Suppressor macrophage treated with lipopolysaccharide for 1 hour (primary cell): ENCODE data around the gene TECPR2.

ENCODE experiments used
- DNase-seq, 3 donors: peaks; one replicate each; pipeline ENCODE4 v3.0.0-alpha.2; 2020 to 2022

Gene TECPR2

GRCh38 chr14:102335163-102335562 lies 27.6 kb upstream of the TECPR2 start:
- no peak for DNase-seq

- DNase-seq: no peak
Measured at GRCh38 chr14:102338724-102339123, 24.0 kb upstream of the TECPR2 start.

- DNase-seq: no peak
Measured at GRCh38 chr14:102341566-102341965, 21.2 kb upstream of the TECPR2 start.

DNA sequence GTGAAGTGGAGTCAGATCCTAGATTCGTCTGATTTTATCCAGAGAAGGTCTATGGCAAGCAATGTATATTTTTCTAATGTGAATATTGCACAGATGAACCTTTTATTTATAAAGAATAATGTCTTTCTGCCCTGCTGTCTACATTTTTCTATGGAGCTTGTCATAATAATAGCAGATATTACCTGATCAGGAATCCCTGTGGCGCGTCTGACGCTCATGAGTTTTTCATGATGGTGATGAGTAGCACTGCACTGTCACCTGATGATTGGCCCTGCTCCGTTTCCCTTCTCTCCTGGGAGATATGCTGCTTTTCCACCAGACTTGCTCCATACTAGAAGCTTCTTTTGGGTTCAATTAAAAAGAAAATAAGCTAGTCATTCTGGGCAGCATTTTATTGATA lies 20.5 kb upstream of the TECPR2 start:
- no peak for DNase-seq

GRCh38 chr14:102344084-102344483 lies 18.7 kb upstream of the TECPR2 start:
- DNase-seq: no peak

- DNase-seq: no peak
Measured at GRCh38 chr14:102344485-102344884, 18.3 kb upstream of the TECPR2 start.

GRCh38 chr14:102345232-102345631 lies 17.5 kb upstream of the TECPR2 start:
- no peak for DNase-seq

DNA sequence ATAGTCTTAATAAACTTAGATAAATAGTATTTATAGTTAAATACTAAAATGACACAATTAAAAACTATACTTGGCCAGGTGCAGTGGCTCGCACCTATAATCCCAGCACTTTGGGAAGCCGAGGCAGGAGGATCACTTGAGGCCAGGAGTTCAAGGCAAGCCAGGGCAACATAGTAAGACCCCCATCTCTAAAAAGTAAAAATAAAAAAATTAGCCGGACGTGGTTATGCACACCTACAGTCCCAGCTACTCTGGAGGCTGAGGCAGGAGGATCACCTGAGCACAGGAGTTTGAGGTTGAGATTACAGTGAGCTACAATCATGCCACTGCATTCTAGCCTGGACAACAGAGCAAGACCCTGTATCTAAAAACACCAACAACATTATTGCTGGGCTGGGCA lies 16.1 kb upstream of the TECPR2 start:
- no peak for DNase-seq

- no peak for DNase-seq
Measured at GRCh38 chr14:102348376-102348775, 14.4 kb upstream of the TECPR2 start.

DNA sequence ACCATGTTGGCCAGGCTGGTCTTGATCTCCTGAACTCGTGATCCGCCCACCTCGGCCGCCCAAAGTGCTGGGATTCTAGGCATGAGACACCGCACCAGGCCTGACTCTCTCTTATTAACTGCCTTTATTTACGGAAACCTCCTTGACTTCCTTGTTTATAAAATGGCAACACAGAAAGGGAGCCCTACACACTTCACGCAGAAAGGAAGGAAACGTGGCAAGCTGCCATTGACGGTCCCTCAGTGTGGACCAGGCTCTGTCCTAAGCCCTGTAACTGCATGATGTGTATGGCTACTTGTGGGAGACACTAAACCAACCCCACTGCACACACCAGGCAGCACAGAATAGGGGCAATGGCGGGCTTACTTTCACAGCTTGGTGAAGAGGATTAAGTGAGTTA lies 11.7 kb upstream of the TECPR2 start:
- DNase-seq: no peak

GRCh38 chr14:102351593-102351992 lies 11.1 kb upstream of the TECPR2 start:
- DNase-seq: peak; percentile 12 to 42 (median 28)

DNA sequence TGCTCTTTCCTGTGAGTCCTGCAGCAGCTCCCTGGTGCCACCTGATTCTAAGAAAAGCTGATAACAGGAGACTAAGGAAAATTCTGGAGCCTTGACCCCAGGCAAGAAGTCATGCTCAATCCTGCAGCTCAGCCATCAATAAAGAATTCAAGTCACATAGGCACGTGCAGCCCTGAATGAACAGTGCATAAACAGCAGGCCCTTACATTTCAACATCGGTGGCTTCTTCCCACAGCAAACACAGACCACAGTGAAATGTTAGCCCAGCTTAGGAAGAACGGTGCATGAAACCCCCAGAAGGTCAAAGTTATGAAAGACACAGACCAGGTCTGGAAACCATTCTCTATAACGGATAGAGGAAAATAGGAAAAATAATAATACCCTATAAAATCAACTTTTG lies 10.5 kb upstream of the TECPR2 start:
- DNase-seq: no peak

- no peak for DNase-seq
Measured at GRCh38 chr14:102353126-102353619, 9.6 kb upstream of the TECPR2 start.

DNA sequence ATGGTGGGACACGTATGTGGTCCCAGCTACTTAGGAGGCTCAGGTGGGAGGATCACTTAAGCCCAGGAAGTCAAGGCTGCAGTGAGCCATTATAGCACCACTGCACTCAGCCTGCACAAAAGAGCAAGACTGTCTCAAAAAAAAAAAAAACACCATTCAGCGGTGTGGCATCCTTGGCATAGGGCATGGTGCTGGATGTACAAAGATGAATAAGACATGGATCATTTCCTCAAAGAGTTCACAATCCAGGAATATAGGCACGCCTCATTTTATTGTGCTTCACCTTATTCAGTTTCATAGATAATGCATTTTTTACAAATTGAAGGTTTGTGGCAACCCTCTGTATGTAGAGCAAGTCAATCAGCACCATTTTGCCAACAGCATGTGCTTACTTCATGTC lies 6.5 kb upstream of the TECPR2 start:
- no peak for DNase-seq

DNA sequence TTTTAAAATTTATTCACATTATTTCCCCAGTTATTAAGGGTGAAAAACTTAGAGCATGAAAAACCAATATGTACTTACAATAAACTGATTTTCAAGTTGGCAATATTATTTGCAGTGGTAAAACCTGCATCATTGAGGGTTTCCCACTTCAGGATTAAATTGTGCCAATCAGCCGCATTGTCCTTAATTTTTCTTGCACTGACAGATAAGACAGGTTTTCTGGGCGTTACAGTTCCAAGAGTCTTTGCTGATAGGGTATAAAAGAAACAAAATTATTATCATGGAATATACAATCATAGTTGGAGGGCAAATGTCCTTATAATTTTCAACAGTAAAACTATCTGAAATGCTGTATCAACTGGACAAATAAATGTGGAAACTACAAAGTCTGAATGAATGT lies 3.4 kb upstream of the TECPR2 start:
- no peak for DNase-seq

- no peak for DNase-seq
Measured at GRCh38 chr14:102360388-102360787, 2.4 kb upstream of the TECPR2 start.

- DNase-seq: peak; percentile 84 to 94 (median 84)
Measured at GRCh38 chr14:102362084-102362483, 657 bp upstream of the TECPR2 start.

DNA sequence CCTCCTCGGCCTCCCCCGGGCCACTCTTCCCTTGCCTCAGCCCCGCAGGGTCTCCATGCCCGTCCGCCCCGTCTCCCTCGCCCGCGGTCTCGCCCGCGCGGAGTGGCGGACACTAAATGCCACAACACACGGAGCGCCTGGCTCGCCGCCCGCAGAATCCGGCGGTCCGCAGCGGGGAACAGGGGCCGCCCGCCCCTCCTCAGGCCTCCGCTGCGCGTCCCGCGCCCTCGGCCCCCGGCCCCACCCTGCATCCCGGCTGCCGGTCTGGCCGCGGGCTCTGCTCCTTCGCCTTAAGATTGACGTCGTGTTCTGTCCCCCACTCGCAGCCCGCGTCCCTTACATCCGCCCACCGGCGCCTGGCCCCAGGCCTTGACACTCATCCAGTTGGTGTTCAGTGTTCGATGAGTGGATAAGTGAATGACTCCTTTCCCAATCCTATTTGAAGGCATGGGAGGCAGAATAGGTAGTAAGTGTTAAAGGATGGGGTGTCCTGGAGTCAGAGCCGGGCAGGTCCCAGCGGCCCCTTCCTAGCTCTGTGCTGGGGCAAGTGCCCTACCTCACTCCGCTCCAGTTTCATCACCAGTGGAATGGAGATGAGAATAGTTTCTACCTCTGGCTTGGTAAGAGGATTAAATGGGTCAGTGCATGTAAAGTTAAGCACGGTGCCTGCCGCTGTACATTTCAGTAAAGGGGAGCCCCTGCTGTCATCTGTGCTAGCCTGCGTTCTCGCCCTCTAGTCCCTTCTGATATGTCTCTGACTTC lies 622 bp downstream of the TECPR2 start:
- peak; percentile 30 to 62 (median 40) for DNase-seq

GRCh38 chr14:102370305-102370809 lies 7.6 kb downstream of the TECPR2 start:
- peak; percentile 85 to 89 (median 87) for DNase-seq

GRCh38 chr14:102371361-102371760 lies 8.6 kb downstream of the TECPR2 start:
- no peak for DNase-seq

DNA sequence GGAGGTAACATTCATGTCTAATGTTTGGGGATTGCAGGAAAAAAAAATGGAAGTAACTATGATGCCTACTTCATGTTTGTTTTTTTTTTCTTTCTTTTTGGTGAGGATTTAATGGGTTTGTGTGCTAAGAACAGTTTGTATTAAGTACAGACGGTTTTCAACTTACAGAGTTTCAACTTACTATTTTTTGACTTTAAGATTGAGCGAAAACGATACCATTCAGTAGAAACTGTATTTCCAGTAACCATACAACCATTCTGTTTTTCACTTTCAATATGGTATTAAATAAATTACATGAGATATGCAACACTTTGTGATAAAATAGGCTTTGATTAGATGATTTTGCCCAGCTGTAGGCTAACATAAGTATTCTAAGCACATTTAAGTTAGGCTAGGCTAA lies 10.4 kb downstream of the TECPR2 start:
- DNase-seq: no peak

DNA sequence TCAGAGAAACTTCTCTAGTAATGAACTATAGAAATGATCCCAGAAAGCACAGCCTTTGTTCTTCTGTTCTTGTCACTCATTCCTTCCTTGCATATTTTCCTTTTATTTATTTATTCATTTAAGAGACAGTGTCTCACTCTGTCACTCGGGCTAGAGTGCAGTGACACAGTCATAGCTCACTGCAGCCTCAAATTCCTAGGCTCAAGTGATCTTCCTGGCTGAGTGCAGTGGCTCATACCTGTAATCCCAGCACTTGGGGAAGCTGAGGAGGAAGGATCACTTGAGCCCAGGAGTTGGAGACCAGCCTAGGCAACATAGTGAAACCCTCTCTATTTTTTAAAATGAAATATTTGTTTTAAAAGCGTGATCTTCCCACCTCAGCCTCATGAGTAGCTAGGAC lies 11.5 kb downstream of the TECPR2 start:
- no peak for DNase-seq

DNA sequence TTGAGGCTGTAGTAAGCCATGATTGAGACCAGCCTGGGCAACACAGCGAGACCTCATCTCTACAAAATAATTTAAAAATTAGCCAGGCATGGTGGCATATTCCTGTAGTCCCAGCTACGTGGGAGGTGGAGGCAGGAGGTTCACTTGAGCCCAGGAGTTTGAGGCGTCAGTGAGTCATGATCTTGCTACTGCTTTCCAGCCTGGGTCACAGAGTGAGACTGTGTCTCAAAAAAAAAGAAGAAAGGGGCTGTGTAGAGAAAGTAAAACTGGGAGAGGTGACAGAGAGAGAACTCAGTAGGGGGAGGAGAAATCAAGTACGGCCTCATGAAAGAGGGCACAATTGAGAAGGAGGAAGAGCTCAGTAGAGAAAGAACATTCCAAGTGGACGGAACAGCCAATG lies 12.4 kb downstream of the TECPR2 start:
- peak; percentile 7 to 42 (median 39) for DNase-seq

- no peak for DNase-seq
Measured at GRCh38 chr14:102377696-102378095, 15.0 kb downstream of the TECPR2 start.

DNA sequence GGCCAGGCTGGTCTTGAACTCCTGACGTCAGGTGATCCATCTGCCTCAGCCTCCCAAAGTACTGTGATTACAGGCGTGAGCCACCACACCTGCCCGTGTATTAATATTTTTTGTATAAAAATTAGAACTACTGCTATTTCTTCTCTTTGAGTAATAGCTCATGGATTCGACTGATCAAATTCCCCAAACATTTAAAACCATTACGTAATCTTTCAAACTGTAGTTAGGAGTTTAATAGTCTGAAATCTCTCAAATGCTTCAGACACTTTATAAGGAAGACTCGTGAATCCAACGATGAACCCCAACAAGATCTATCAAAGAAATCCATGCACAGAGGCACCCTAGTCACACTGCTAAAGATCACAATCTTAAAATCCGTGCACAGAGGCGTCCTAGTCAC lies 16.1 kb downstream of the TECPR2 start:
- no peak for DNase-seq
